ENCODE measurements around the gene FAM181A. TPM values are rescaled to one million over a fixed set of nuclear protein-coding genes. Genes with fewer than 3 reads are reported as not detected.

FAM181A gene
- total and polyA plus RNA-seq, 4 donors: 1.9 to 4.0 (median 3.3) TPM

GRCh38 chr14:93954516-93954830, 27.3 kb downstream of the FAM181A start:
- Histone ChIP-seq H3K4me1 (ENCODE audit: control insufficient read depth in 5 of 5, insufficient read depth in 5 of 5, low read length in 5 of 5) (peaks cover 0 to 18% (median 9%) of the 10 kb centered on the region in 5 donors), H3K4me3 (no peak overlapping the region), H3K27ac (ENCODE audit: low read depth in 1 of 2, low read length in 1 of 2) (peak overlapping the region in 1 of 2 donors; percentile 66), H3K27me3 (ENCODE audit: control insufficient read depth in 3 of 3, insufficient read depth in 3 of 3, low read length in 2 of 3) (no peaks in the 10 kb centered on the region), H3K36me3 (ENCODE audit: control insufficient read depth in 4 of 4, insufficient read depth in 4 of 4, low read length in 4 of 4) (no peaks in the 10 kb centered on the region), H3K9me3 (ENCODE audit: control insufficient read depth in 4 of 4, insufficient read depth in 3 of 4, low read length in 3 of 4) (no peaks in the 10 kb centered on the region), H3K9ac (ENCODE audit: insufficient read depth in 1 of 2, low read length in 2 of 2) (no peak overlapping the region)
- no peak for DNase-seq
- WGBS, 2 donors: 79 to 89% methylated on average over 4 of the region's 4 CpGs
- no peak for ATAC-seq (ENCODE audit: insufficient read depth, low FRiP score)
- TF ChIP-seq CTCF (IDR thresholded peaks at IDR 0.05; ENCODE audit: control extremely low read depth, extremely low read depth): no peak

GRCh38 chr14:93954900-93955849, 28.0 kb downstream of the FAM181A start:
- H3K9me3 ChIP-seq (ENCODE audit: control insufficient read depth in 4 of 4, insufficient read depth in 3 of 4, low read length in 3 of 4): no peaks in the 10 kb centered on the region
- H3K27ac ChIP-seq (ENCODE audit: low read depth in 1 of 2, low read length in 1 of 2): peak overlapping the region; percentile 69 to 83
- peak in 1 of 3 donors; percentile 11 for DNase-seq
- H3K9ac ChIP-seq (ENCODE audit: insufficient read depth in 1 of 2, low read length in 2 of 2): no peak overlapping the region
- ATAC-seq (ENCODE audit: insufficient read depth, low FRiP score): no peak
- no peak overlapping the region for H3K4me3 ChIP-seq
- no peaks in the 10 kb centered on the region for H3K27me3 ChIP-seq (ENCODE audit: control insufficient read depth in 3 of 3, insufficient read depth in 3 of 3, low read length in 2 of 3)
- TF ChIP-seq CTCF (IDR thresholded peaks at IDR 0.05; ENCODE audit: control extremely low read depth, extremely low read depth): no peak
- no peaks in the 10 kb centered on the region for H3K36me3 ChIP-seq (ENCODE audit: control insufficient read depth in 4 of 4, insufficient read depth in 4 of 4, low read length in 4 of 4)
- WGBS, 2 donors: 27 to 32% methylated on average over 19 of the region's 19 CpGs
- peaks cover 0 to 18% (median 9%) of the 10 kb centered on the region in 5 donors for H3K4me1 ChIP-seq (ENCODE audit: control insufficient read depth in 5 of 5, insufficient read depth in 5 of 5, low read length in 5 of 5)

DNA sequence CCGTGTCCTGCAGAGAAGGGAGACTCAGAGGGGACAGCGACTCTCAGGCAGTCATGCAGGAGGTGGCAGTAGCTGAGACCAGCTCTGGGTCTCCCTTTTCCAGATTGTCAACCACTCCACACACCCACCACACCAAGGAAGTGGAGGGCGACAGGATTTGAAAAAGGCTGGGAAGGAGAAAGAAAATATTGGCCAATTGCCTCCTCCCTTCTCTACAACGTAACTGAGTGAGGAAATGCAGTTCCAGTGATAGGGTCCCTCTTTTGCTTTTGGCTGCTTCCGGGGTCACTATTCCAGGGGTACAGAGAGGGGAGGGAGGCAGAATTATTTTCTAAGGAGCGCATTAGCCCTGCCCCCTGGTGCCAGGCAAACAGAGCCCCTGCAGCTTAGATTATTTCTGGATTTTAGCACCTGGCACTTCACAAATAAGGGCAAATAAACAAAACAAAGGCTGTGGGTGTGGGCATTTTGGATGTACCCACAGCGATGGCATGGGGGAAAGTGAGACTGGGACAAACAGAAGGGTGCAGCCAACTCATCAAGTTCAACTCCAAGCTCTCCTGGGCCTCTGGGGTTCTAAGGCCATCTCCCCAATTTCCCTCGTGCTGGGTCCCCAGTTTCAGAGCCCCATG, 28.8 kb downstream of the FAM181A start:
- DNase-seq: no peak
- 49% methylated on average over 8 of the region's 8 CpGs for WGBS, 2 donors
- Histone ChIP-seq H3K4me3 (no peak overlapping the region), H3K27me3 (ENCODE audit: control insufficient read depth in 3 of 3, insufficient read depth in 3 of 3, low read length in 2 of 3) (no peaks in the 10 kb centered on the region), H3K36me3 (ENCODE audit: control insufficient read depth in 4 of 4, insufficient read depth in 4 of 4, low read length in 4 of 4) (no peaks in the 10 kb centered on the region), H3K27ac (ENCODE audit: low read depth in 1 of 2, low read length in 1 of 2) (peak overlapping the region; percentile 69 to 83), H3K4me1 (ENCODE audit: control insufficient read depth in 5 of 5, insufficient read depth in 5 of 5, low read length in 5 of 5) (peaks cover 0 to 18% (median 9%) of the 10 kb centered on the region in 5 donors), H3K9me3 (ENCODE audit: control insufficient read depth in 4 of 4, insufficient read depth in 3 of 4, low read length in 3 of 4) (no peaks in the 10 kb centered on the region), H3K9ac (ENCODE audit: insufficient read depth in 1 of 2, low read length in 2 of 2) (no peak overlapping the region)
- no peak for TF ChIP-seq CTCF (IDR thresholded peaks at IDR 0.05; ENCODE audit: control extremely low read depth, extremely low read depth)
- no peak for ATAC-seq (ENCODE audit: insufficient read depth, low FRiP score)
